GM23338 (cell line): ENCODE results near the gene CLDN7. TPM values are rescaled to one million over a fixed set of nuclear protein-coding genes. Genes with fewer than 3 reads are reported as not detected.

Experiments
- ATAC-seq: fragments of 200-7000 bp; cut with Tn5 transposase; 3 replicates; pipeline ENCODE4 v1.9.1; 2020
- DNase-seq: peaks from one replicate; pipeline ENCODE4 v3.0.0-alpha.2; 2015; ENCODE audit warnings: low spot score
- H2AFZ ChIP-seq: fragments of 200-600 bp; sonication (generic); 2 replicates; pipeline ENCODE4 v1.8.0; 2016; ENCODE audit warnings: antibody characterized with exemption, mild to moderate bottlenecking, moderate library complexity
- H3F3A ChIP-seq: fragments of 200-600 bp; sonication (generic); replicated peaks from 2 replicates; pipeline ENCODE4 v1.8.0; 2017; ENCODE audit warnings: antibody characterized with exemption, mixed run types, low read depth
- H3K27ac ChIP-seq: fragments of 200-600 bp; sonication (generic); 2 replicates; pipeline ENCODE4 v1.6.1; 2016; ENCODE audit warnings: low read depth
- H3K27me3 ChIP-seq: fragments of 200-600 bp; sonication (generic); 2 replicates; pipeline ENCODE4 v1.8.0; 2016; ENCODE audit warnings: mild to moderate bottlenecking, mixed run types, moderate library complexity; ENCODE audit not compliant: insufficient read depth
- H3K36me3 ChIP-seq: fragments of 200-600 bp; sonication (generic); 2 replicates; pipeline ENCODE4 v1.8.0; 2016; ENCODE audit warnings: mild to moderate bottlenecking; ENCODE audit not compliant: insufficient read depth
- H3K4me1 ChIP-seq: fragments of 200-600 bp; sonication (generic); 2 replicates; pipeline ENCODE4 v1.8.0; 2016; ENCODE audit warnings: mild to moderate bottlenecking, moderate library complexity; ENCODE audit not compliant: insufficient read depth
- H3K4me2 ChIP-seq: fragments of 200-600 bp; sonication (generic); 2 replicates; pipeline ENCODE4 v1.7.1; 2017; ENCODE audit warnings: mixed run types
- H3K4me3 ChIP-seq: fragments of 200-600 bp; sonication (generic); 2 replicates; pipeline ENCODE4 v1.6.1; 2016; ENCODE audit warnings: mixed run types
- H3K79me2 ChIP-seq: fragments of 200-600 bp; sonication (generic); replicated peaks from 2 replicates; pipeline ENCODE4 v1.8.0; 2017; ENCODE audit warnings: mild to moderate bottlenecking; ENCODE audit not compliant: insufficient read depth
- H3K9me2 ChIP-seq: fragments of 200-600 bp; sonication (generic); 2 replicates; pipeline ENCODE4 v1.8.0; 2017; ENCODE audit not compliant: insufficient read depth
- H4K20me1 ChIP-seq: fragments of 200-600 bp; sonication (generic); replicated peaks from 2 replicates; pipeline ENCODE4 v1.8.0; 2017; ENCODE audit warnings: mild to moderate bottlenecking; ENCODE audit not compliant: insufficient read depth
- H3K27ac Mint-ChIP-seq: 2 replicates; pipeline ENCODE4 v1.8.0; 2020; ENCODE audit warnings: inconsistent platforms, mild to moderate bottlenecking, moderate library complexity, mixed read lengths
- H3K27me3 Mint-ChIP-seq: 3 replicates; pipeline ENCODE4 v1.8.0; 2022; ENCODE audit warnings: low read depth, mild to moderate bottlenecking, moderate library complexity, mixed read lengths, inconsistent platforms; ENCODE audit not compliant: insufficient read depth, poor library complexity
- H3K36me3 Mint-ChIP-seq: 3 replicates; pipeline ENCODE4 v1.8.0; 2021; ENCODE audit warnings: low read depth, mild to moderate bottlenecking, inconsistent platforms, moderate library complexity, mixed read lengths
- H3K4me1 Mint-ChIP-seq: 3 replicates; pipeline ENCODE4 v1.8.0; 2020; ENCODE audit warnings: mild to moderate bottlenecking, inconsistent platforms, mixed read lengths
- H3K4me3 Mint-ChIP-seq: 3 replicates; pipeline ENCODE4 v1.8.0; 2021; ENCODE audit warnings: moderate library complexity, mild to moderate bottlenecking, inconsistent platforms, mixed read lengths
- H3K9me3 Mint-ChIP-seq: 3 replicates; pipeline ENCODE4 v1.8.0; 2020; ENCODE audit warnings: moderate library complexity, mild to moderate bottlenecking, inconsistent platforms, mixed read lengths
- CREB1 ChIP-seq: fragments of 250-450 bp; sonication (Bioruptor Pico); IDR thresholded peaks from 2 replicates; pipeline ENCODE4 v1.5.0; 2020; ENCODE audit warnings: low read depth, mild to moderate bottlenecking, moderate library complexity
- EZH2 ChIP-seq: fragments of 200-600 bp; sonication (generic); IDR thresholded peaks from one replicate; pipeline ENCODE4 v1.8.0; 2017; ENCODE audit warnings: antibody characterized with exemption, mild to moderate bottlenecking, low read depth; ENCODE audit not compliant: unreplicated experiment
- JUNB ChIP-seq: IDR thresholded peaks from one replicate; pipeline ENCODE4 v1.6.1; 2016; ENCODE audit warnings: antibody characterized with exemption; ENCODE audit not compliant: unreplicated experiment
- NANOG ChIP-seq: IDR thresholded peaks from 2 replicates; pipeline ENCODE4 v1.6.1; 2016; ENCODE audit warnings: antibody characterized with exemption, borderline replicate concordance
- ZNF114 ChIP-seq: fragments of 250-450 bp; sonication (Bioruptor Pico); IDR thresholded peaks from 2 replicates; pipeline ENCODE4 v1.5.0; 2020; ENCODE audit warnings: mild to moderate bottlenecking, moderate library complexity
- ZNF331 ChIP-seq: fragments of 250-450 bp; sonication (Bioruptor Pico); IDR thresholded peaks from 2 replicates; pipeline ENCODE4 v1.5.0; 2020; ENCODE audit warnings: low read depth, mild to moderate bottlenecking, moderate library complexity
- polyA plus RNA-seq: library from polyadenylated mRNA; unstranded; fragments of >200 nt; fragmentation: Nextera tagmentation; extraction: Ambion mirVana; gene quantifications from 2 replicates; pipeline ENCODE4 v1.2.1, GENCODE V29; 2016
- total RNA-seq: library from RNA; depleted of rRNA; stranded (reverse); fragments of >200 nt; shearing (Covaris generic); gene quantifications from 2 replicates; pipeline ENCODE4 v1.2.3, GENCODE V29; 2014
- TF ChIP-seq, protein P1 (sequence below): IDR thresholded peaks from one replicate; pipeline ENCODE4 v1.6.1; 2018; ENCODE audit warnings: antibody characterized with exemption; ENCODE audit not compliant: unreplicated experiment
- TF ChIP-seq, protein P2 (sequence below), 2 experiments: fragments of 200-600 bp in 1 of 2; sonication (generic) in 1 of 2; conservative IDR thresholded peaks; 2 replicates each; pipeline versions ENCODE4 v1.5.1 to v1.6.1; 2016 to 2017; ENCODE audit warnings: antibody characterized with exemption in 2 of 2, low read depth in 2 of 2, mild to moderate bottlenecking in 2 of 2, moderate library complexity in 1 of 2
- TF ChIP-seq, protein P3 (sequence below): IDR thresholded peaks from 2 replicates; pipeline ENCODE4 v1.6.1; 2016; ENCODE audit warnings: antibody characterized with exemption

The CLDN7 gene
- total and polyA plus RNA-seq, 2 experiments from 2014 or later, result 50.7 to 111 TPM

DNA sequence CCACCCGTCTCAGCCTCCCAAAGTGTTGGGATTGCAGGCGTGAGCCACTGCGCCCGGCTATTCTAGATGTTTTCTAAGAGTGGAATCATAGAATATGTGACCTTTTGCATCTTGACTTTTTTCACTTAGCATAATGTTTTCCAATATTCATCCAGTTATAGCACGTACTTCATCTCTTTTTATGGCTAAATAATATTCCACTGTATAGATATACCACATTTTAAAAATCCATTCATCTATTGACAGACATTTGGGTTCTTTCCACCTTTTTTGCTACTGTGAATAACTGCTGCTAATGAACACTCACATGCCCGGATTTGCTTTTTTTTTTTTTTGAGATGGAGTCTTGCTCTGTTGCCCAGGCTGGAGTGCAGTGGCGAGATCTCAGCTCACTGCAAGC, 41.9 kb upstream of the CLDN7 start (continued):
- TF ChIP-seq, protein P1, sequence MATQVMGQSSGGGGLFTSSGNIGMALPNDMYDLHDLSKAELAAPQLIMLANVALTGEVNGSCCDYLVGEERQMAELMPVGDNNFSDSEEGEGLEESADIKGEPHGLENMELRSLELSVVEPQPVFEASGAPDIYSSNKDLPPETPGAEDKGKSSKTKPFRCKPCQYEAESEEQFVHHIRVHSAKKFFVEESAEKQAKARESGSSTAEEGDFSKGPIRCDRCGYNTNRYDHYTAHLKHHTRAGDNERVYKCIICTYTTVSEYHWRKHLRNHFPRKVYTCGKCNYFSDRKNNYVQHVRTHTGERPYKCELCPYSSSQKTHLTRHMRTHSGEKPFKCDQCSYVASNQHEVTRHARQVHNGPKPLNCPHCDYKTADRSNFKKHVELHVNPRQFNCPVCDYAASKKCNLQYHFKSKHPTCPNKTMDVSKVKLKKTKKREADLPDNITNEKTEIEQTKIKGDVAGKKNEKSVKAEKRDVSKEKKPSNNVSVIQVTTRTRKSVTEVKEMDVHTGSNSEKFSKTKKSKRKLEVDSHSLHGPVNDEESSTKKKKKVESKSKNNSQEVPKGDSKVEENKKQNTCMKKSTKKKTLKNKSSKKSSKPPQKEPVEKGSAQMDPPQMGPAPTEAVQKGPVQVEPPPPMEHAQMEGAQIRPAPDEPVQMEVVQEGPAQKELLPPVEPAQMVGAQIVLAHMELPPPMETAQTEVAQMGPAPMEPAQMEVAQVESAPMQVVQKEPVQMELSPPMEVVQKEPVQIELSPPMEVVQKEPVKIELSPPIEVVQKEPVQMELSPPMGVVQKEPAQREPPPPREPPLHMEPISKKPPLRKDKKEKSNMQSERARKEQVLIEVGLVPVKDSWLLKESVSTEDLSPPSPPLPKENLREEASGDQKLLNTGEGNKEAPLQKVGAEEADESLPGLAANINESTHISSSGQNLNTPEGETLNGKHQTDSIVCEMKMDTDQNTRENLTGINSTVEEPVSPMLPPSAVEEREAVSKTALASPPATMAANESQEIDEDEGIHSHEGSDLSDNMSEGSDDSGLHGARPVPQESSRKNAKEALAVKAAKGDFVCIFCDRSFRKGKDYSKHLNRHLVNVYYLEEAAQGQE, result no peak
- TF ChIP-seq NANOG, result no peak
- TF ChIP-seq ZNF114, result no peak
- no peak for TF ChIP-seq JUNB
- TF ChIP-seq EZH2, result no peak

DNA sequence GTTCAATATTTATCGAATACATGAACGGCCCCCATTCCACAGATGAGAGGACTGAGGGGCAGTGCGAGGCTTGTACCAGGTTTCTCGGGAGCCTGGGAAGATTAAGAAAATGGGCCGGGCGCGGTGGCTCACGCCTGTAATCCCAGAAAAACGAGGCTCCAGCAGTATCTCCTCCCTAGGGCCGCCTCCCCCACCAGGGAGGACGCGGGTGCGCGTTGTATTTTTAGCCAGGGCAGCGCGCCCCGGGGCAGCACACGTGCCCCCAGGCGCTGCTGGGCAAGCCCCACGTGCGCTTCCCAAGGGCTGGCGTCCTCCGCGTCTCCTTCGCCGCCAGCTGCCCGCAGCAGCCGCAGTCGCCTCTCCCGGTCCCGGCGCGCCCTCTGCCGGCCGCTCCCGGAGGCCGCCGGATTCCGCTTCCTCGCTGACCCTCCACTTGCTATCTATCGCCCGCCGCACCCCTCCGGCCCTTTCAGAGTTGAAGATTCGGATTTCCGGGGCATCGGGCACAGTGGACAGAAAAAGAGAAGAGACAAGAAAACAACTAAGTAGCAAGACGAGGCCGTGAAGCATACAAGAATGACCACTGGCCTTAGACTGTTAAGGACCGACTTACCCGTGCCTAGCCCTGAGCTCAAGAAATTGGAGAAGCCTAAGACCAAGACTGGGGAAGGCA, 34.0 kb upstream of the CLDN7 start:
- Histone ChIP-seq H3K27me3 (peaks cover 18% of the 10 kb centered on the region), H2AFZ (peak overlapping the region; percentile 87), H3K27ac (no peak overlapping the region), H3K4me1 (peaks cover 21% of the 10 kb centered on the region), H3K4me2 (peak overlapping the region; percentile 91), H4K20me1 (peaks cover 4% of the 10 kb centered on the region; the same call in 1 of the 2 replicates), H3K9me2 (no peaks in the 10 kb centered on the region), H3K36me3 (no peaks in the 10 kb centered on the region), H3F3A (peaks cover 23% of the 10 kb centered on the region), H3K79me2 (no peaks in the 10 kb centered on the region), H3K4me3 (peak overlapping the region; percentile 40)
- Mint-ChIP-seq H3K4me3 (peak overlapping the region; percentile 76), H3K9me3 (peaks cover 9% of the 10 kb centered on the region; the same call in 1 of the 3 replicates), H3K36me3 (no peaks in the 10 kb centered on the region; the same call in 2 of the 3 replicates), H3K27ac (no peak overlapping the region), H3K27me3 (peaks cover 34% of the 10 kb centered on the region), H3K4me1 (peaks cover 23% of the 10 kb centered on the region)
- ATAC-seq (peak; percentile 28), DNase-seq (peak; percentile 94)
- TF ChIP-seq, protein P2, sequence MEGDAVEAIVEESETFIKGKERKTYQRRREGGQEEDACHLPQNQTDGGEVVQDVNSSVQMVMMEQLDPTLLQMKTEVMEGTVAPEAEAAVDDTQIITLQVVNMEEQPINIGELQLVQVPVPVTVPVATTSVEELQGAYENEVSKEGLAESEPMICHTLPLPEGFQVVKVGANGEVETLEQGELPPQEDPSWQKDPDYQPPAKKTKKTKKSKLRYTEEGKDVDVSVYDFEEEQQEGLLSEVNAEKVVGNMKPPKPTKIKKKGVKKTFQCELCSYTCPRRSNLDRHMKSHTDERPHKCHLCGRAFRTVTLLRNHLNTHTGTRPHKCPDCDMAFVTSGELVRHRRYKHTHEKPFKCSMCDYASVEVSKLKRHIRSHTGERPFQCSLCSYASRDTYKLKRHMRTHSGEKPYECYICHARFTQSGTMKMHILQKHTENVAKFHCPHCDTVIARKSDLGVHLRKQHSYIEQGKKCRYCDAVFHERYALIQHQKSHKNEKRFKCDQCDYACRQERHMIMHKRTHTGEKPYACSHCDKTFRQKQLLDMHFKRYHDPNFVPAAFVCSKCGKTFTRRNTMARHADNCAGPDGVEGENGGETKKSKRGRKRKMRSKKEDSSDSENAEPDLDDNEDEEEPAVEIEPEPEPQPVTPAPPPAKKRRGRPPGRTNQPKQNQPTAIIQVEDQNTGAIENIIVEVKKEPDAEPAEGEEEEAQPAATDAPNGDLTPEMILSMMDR (conservative IDR thresholded peaks at IDR 0.05; ENCODE audit: low read depth in 2 of 2), result peak; percentile 87 to 92
- TF ChIP-seq CREB1 (CRISPR knock-in tag), result 0 out of 2 replicates have a peak, but pooled peaks have one; percentile 11
- no peak for TF ChIP-seq ZNF331
- TF ChIP-seq, protein P3, sequence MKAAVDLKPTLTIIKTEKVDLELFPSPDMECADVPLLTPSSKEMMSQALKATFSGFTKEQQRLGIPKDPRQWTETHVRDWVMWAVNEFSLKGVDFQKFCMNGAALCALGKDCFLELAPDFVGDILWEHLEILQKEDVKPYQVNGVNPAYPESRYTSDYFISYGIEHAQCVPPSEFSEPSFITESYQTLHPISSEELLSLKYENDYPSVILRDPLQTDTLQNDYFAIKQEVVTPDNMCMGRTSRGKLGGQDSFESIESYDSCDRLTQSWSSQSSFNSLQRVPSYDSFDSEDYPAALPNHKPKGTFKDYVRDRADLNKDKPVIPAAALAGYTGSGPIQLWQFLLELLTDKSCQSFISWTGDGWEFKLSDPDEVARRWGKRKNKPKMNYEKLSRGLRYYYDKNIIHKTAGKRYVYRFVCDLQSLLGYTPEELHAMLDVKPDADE, result 0 out of 2 replicates have a peak, but pooled peaks have one; percentile 28
- no peak for TF ChIP-seq EZH2
